Measurements from ENCODE around the gene SLC39A5. TPM values are rescaled to one million over a fixed set of nuclear protein-coding genes. Genes with fewer than 3 reads are reported as not detected.

The SLC39A5 gene
- total RNA-seq, 2 donors from 2014 or later = not detected

DNA sequence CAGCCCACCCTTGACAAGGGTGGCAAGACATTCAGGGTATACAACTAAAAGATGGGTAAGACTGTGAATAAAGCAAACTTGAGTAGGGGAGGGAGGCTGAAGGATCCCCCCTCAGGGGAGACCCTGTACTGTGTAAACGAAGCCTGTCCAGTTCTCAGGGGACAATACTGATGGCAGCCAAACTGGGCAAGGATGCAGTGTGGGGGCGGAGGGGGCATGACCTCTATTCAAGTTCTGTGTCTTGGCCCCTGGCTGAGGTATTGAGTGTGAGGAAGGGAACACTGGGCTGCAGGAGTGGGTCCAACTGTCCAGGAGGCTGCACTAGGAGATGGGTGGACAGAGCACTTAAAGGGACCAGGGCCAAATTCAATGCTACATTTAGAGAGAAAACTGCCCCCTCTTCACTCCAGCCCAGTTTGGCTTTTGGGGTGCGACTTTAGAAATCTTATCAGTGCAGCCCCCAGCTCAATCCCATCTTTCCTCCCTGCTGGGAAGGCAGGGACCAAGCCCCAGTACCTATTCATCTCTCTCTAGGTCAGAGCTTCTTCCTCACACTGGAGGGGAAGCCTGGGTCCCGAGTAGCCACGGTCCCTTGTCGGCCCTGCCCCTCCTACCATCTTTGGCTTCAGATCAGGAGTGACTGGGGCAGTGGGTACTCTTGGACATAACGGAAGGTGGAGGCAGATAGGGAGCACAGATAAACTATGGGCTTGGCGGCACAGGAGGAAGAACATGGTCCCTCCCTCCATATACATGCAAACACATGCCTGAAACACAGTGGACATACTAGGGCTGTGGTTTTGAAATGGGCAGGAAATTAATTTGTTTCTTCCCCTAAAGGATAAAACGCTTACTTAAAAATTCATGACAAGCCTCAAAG, 11.8 kb downstream of the SLC39A5 start:
- no peaks in the 10 kb centered on the region for H3K9me3 ChIP-seq
- TF ChIP-seq, protein P1, sequence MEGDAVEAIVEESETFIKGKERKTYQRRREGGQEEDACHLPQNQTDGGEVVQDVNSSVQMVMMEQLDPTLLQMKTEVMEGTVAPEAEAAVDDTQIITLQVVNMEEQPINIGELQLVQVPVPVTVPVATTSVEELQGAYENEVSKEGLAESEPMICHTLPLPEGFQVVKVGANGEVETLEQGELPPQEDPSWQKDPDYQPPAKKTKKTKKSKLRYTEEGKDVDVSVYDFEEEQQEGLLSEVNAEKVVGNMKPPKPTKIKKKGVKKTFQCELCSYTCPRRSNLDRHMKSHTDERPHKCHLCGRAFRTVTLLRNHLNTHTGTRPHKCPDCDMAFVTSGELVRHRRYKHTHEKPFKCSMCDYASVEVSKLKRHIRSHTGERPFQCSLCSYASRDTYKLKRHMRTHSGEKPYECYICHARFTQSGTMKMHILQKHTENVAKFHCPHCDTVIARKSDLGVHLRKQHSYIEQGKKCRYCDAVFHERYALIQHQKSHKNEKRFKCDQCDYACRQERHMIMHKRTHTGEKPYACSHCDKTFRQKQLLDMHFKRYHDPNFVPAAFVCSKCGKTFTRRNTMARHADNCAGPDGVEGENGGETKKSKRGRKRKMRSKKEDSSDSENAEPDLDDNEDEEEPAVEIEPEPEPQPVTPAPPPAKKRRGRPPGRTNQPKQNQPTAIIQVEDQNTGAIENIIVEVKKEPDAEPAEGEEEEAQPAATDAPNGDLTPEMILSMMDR (IDR thresholded peaks at IDR 0.05) = no peak
- TF ChIP-seq POLR2AphosphoS5 (IDR thresholded peaks at IDR 0.05) = no peak
- no peak for TF ChIP-seq POLR2A (IDR thresholded peaks at IDR 0.05)
- H3K27ac ChIP-seq = no peak overlapping the region
- no peaks in the 10 kb centered on the region for H3K4me1 ChIP-seq (replicated peaks)
- intact Hi-C loops (cut with DNase I) = no loop called here
- H3K4me3 ChIP-seq = no peak overlapping the region
- peaks cover 23 to 33% of the 10 kb centered on the region in 2 donors for H3K36me3 ChIP-seq
- WGBS = 73% methylated on average over 9 of the region's 9 CpGs
- no peaks in the 10 kb centered on the region for H3K27me3 ChIP-seq (replicated peaks; ENCODE audit: insufficient read depth)
- no peak for DNase-seq (ENCODE audit: low spot score)

DNA sequence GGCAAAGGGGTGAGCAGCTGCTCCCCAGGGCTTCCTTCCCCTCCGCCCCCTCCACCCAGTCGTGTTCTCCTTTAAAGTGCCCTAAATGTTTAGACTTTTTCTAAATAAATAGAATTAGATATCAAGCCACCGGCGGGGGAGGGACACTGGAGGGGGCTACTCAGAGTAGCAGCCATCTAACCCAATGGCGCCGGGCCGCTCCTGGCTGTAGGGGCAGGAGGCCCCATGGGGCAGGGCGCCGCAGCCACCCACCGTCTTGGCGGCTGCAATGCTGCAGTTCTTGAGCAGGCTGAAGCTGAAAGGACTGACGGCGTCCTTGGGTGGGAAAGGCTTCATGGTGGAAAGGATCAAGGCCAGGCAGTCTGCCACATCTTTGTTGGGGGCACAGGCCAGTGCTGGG, 13.1 kb downstream of the SLC39A5 start:
- H3K9me3 ChIP-seq = no peaks in the 10 kb centered on the region
- intact Hi-C loops (cut with DNase I) = no loop called here
- no peak for TF ChIP-seq POLR2A (IDR thresholded peaks at IDR 0.05)
- TF ChIP-seq, protein P1 (IDR thresholded peaks at IDR 0.05) = no peak
- no peak for DNase-seq (ENCODE audit: low spot score)
- H3K4me1 ChIP-seq (replicated peaks) = no peaks in the 10 kb centered on the region
- H3K36me3 ChIP-seq = peaks cover 27 to 38% of the 10 kb centered on the region in 2 donors
- no peak overlapping the region for H3K27ac ChIP-seq
- WGBS = 87% methylated on average over 13 of the region's 13 CpGs
- H3K27me3 ChIP-seq (replicated peaks; ENCODE audit: insufficient read depth) = no peaks in the 10 kb centered on the region
- H3K4me3 ChIP-seq = no peak overlapping the region

DNA sequence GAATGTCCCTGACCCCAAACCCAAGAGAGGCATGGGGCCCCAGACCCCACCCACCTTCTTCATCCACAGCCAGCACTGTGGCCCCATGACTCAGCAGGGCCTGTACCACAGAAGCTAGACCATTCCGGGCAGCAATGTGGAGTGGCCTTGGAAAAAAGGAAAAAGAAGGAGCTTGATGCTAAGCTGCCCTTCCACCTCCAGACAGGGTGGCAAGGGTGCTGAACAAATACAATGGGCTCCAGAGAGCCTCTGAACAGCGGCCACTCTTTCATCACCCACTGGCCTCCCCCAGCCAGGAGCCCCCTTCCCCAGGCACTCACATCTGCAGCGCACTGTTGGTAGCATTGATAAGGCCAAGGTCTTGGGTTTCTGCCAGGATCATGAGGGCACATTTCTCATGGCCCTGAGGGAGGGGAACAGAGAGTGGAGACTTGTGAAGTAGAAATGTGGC, 13.9 kb downstream of the SLC39A5 start:
- H3K36me3 ChIP-seq = peaks cover 27 to 46% of the 10 kb centered on the region in 2 donors
- no peak overlapping the region for H3K4me3 ChIP-seq
- DNase-seq (ENCODE audit: low spot score) = no peak
- 82% methylated on average over 3 of the region's 3 CpGs for WGBS
- H3K4me1 ChIP-seq (replicated peaks) = no peaks in the 10 kb centered on the region
- intact Hi-C loops (cut with DNase I) = no loop called here
- TF ChIP-seq, protein P1 (IDR thresholded peaks at IDR 0.05) = no peak
- H3K9me3 ChIP-seq = no peaks in the 10 kb centered on the region
- no peak overlapping the region for H3K27ac ChIP-seq
- no peaks in the 10 kb centered on the region for H3K27me3 ChIP-seq (replicated peaks; ENCODE audit: insufficient read depth)

DNA sequence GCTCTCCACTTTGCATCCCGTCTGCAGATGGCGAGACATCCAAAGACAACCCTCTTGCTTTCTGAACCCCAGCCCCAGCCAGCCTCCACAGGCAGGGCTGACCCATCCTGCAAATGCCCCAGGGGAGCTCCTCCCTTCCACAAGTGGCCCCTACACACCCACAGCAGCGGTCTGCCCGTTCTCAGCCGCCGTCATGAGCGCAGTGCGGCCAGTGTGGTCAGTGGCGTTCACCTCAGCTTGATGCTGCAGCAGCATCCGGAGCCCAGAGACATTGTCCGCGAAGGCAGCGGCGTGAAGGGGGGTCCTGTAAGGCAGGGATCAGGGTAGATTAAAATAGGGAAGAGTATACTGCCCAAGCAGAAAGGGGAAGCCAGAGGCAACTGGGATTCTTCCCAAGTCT, 14.6 kb downstream of the SLC39A5 start:
- TF ChIP-seq POLR2A (IDR thresholded peaks at IDR 0.05) (no peak), POLR2AphosphoS5 (IDR thresholded peaks at IDR 0.05) (no peak)
- TF ChIP-seq, protein P1 (IDR thresholded peaks at IDR 0.05) = no peak
- Histone ChIP-seq H3K27ac (no peak overlapping the region), H3K27me3 (replicated peaks; ENCODE audit: insufficient read depth) (no peaks in the 10 kb centered on the region), H3K4me1 (replicated peaks) (no peaks in the 10 kb centered on the region), H3K36me3 (peaks cover 27 to 47% of the 10 kb centered on the region in 2 donors), H3K9me3 (no peaks in the 10 kb centered on the region), H3K4me3 (no peak overlapping the region)
- DNase-seq (ENCODE audit: low spot score) = no peak
- intact Hi-C loops (cut with DNase I) = no loop called here
- 93% methylated on average over 14 of the region's 14 CpGs for WGBS

DNA sequence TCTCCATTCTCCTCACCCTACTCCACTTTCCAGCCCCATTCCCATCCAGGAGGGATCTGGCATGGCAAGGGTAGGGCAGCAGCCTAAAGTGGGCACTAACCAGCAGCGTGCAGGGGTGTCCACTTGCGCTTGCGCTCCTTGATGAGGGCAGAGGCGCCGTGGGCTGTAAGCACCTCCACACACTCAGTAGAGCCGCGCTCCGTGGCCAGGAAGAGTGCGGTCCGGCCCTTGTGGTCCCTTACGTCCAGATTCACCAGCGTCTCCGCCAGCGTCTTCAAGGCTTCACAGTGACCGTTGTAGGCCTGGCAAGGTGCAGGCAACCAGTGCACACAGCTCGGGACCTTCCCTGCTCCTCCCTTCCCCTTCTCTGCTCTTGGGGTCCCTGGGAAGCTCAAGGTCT, 18.1 kb downstream of the SLC39A5 start:
- no peaks in the 10 kb centered on the region for H3K9me3 ChIP-seq
- TF ChIP-seq POLR2AphosphoS5 (IDR thresholded peaks at IDR 0.05) (no peak), POLR2A (IDR thresholded peaks at IDR 0.05) (no peak)
- TF ChIP-seq, protein P1 (IDR thresholded peaks at IDR 0.05) = no peak
- DNase-seq (ENCODE audit: low spot score) = no peak
- intact Hi-C loops (cut with DNase I) = no loop called here
- no peak overlapping the region for H3K27ac ChIP-seq
- no peaks in the 10 kb centered on the region for H3K27me3 ChIP-seq (replicated peaks; ENCODE audit: insufficient read depth)
- no peaks in the 10 kb centered on the region for H3K4me1 ChIP-seq (replicated peaks)
- H3K36me3 ChIP-seq = peaks cover 30 to 52% of the 10 kb centered on the region in 2 donors
- 93% methylated on average over 16 of the region's 16 CpGs for WGBS
- no peak overlapping the region for H3K4me3 ChIP-seq

Measured in prostate gland (tissue), 2 donors.